Ishikawa (cell line): ENCODE results near the gene PLXDC2.

Experiments
- EGR1 ChIP-seq: IDR thresholded peaks from 2 replicates; pipeline ENCODE4 v1.6.1; 2012
- EP300 ChIP-seq: IDR thresholded peaks from 2 replicates; pipeline ENCODE4 v1.6.1; 2012; ENCODE audit warnings: borderline replicate concordance
- RAD21 ChIP-seq: IDR thresholded peaks from 2 replicates; pipeline ENCODE4 v1.6.1; 2012; ENCODE audit warnings: low read depth
- REST ChIP-seq: IDR thresholded peaks from 2 replicates; pipeline ENCODE4 v1.6.1; 2012; ENCODE audit warnings: low read depth, mild to moderate bottlenecking
- TAF1 ChIP-seq: IDR thresholded peaks from 2 replicates; pipeline ENCODE4 v1.6.1; 2012; ENCODE audit warnings: low read depth, mild to moderate bottlenecking
- TCF12 ChIP-seq: IDR thresholded peaks from 2 replicates; pipeline ENCODE4 v1.6.1; 2012; ENCODE audit warnings: low read depth
- USF1 ChIP-seq: IDR thresholded peaks from 2 replicates; pipeline ENCODE4 v1.6.1; 2012
- YY1 ChIP-seq: IDR thresholded peaks from 2 replicates; pipeline ENCODE4 v1.6.1; 2012; ENCODE audit warnings: low read depth
- ZBTB7A ChIP-seq: IDR thresholded peaks from 2 replicates; pipeline ENCODE4 v1.6.1; 2012; ENCODE audit warnings: low read depth

- TF ChIP-seq ZBTB7A, result no peak
- TF ChIP-seq EGR1, result no peak
- no peak for TF ChIP-seq TAF1
- no peak for TF ChIP-seq REST
- TF ChIP-seq RAD21, result no peak
- no peak for TF ChIP-seq YY1
- no peak for TF ChIP-seq USF1
- TF ChIP-seq EP300, result no peak
- no peak for TF ChIP-seq TCF12
Observed at GRCh38 chr10:20271490-20271889, 455.3 kb downstream of the PLXDC2 start.
